LNCaP clone FGC (cell line): ENCODE measurements around the gene SLC9B2.
A peak's percentile ranks its signal among the peaks of the same experiment; 100 is the strongest.

Experiments used
- DNase-seq: peaks from one replicate; pipeline ENCODE4 v3.0.0-alpha.2; 2011; ENCODE audit warnings: low read depth
- H3K4me3 ChIP-seq: 2 replicates; pipeline ENCODE4 v1.5.1; 2011; ENCODE audit warnings: mild to moderate bottlenecking, low read depth, low read length, control low read depth
- TF ChIP-seq, protein P1 (sequence below): IDR thresholded peaks from 2 replicates; pipeline ENCODE4 v1.5.1; 2012; ENCODE audit warnings: mild to moderate bottlenecking; ENCODE audit not compliant: control insufficient read depth, insufficient read depth; ENCODE audit errors: extremely low read depth

SLC9B2 gene

DNA sequence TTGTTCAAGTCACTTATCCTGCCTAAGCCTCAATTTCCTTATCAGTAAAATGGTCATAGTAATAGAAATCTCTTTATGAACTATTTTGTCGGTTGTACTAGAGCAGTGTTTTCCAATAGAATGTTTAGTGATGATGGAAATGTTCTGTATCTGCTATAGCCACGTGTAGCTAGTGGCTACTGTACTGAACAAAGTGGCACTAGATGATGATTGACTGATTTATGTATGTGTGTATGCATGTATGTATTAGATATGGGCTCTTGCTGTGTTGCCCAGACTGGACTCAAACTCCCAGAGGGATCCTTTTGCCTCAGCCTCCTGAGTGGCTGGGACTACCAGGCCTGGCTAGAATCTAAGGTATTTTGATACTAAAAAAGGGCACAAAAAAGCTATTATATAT is 32.4 kb downstream of the SLC9B2 start:
- TF ChIP-seq, protein P1, sequence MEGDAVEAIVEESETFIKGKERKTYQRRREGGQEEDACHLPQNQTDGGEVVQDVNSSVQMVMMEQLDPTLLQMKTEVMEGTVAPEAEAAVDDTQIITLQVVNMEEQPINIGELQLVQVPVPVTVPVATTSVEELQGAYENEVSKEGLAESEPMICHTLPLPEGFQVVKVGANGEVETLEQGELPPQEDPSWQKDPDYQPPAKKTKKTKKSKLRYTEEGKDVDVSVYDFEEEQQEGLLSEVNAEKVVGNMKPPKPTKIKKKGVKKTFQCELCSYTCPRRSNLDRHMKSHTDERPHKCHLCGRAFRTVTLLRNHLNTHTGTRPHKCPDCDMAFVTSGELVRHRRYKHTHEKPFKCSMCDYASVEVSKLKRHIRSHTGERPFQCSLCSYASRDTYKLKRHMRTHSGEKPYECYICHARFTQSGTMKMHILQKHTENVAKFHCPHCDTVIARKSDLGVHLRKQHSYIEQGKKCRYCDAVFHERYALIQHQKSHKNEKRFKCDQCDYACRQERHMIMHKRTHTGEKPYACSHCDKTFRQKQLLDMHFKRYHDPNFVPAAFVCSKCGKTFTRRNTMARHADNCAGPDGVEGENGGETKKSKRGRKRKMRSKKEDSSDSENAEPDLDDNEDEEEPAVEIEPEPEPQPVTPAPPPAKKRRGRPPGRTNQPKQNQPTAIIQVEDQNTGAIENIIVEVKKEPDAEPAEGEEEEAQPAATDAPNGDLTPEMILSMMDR = no peak
- no peak for DNase-seq
- H3K4me3 ChIP-seq = no peak overlapping the region

DNA sequence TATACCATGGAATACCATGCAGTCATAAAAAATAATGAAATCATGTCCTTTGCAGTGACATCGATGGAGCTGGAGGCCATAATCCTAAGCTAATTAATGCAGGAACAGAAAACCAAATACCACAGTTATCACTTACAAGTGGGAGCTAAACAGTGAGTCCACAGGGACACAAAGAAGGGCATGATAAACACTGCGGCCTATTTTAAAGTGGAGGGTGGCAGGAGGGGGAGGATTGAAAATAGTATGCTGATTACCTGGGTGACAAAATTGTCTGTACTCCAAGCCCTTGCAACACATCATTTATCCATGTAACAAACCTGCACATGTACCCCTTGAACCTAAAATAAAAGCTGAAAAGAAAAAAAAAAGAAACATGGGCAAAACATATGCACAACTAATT is 40.4 kb downstream of the SLC9B2 start:
- DNase-seq = no peak
- no peak overlapping the region for H3K4me3 ChIP-seq
- TF ChIP-seq, protein P1 = no peak

DNA sequence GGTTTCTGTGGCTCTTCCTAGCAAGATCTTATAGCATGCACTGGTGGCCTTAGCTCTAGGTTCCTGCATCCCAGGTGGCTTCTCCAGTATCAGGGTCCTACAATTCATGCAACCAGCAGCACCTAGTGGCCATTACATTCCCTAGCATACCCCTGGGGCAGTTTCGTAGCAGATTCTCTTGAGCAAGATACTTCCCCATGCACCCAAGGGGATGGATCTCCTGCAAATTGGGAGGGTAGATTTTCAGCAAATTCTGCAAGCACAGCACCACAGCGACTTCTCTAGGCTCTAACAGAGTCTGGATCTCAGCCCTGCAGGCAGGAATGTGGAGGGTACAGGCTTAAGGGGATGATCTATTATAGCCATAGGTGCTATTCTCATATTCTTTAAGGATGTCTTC is 44.0 kb downstream of the SLC9B2 start:
- DNase-seq = no peak
- no peak overlapping the region for H3K4me3 ChIP-seq
- TF ChIP-seq, protein P1 = peak; percentile 52

DNA sequence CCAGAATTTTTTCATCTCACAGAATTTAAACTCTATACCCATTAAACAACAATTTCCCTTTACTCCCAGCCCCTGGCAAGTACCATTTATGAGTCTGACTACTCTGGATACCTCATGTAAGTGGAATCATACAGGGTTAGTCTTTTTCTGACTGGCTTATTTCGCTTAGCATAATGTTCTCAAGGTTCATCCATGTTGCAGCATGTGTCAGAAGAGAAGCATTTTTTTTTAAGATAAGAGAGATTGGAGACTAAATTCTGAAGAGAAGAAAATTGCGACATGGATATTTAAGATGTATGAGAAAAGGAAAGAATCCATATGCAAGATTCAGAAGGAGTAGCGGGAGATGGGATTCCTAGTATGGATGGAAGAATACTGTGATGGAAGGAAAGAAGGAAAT is 45.8 kb downstream of the SLC9B2 start:
- TF ChIP-seq, protein P1 = no peak
- no peak for DNase-seq
- H3K4me3 ChIP-seq = no peak overlapping the region

DNA sequence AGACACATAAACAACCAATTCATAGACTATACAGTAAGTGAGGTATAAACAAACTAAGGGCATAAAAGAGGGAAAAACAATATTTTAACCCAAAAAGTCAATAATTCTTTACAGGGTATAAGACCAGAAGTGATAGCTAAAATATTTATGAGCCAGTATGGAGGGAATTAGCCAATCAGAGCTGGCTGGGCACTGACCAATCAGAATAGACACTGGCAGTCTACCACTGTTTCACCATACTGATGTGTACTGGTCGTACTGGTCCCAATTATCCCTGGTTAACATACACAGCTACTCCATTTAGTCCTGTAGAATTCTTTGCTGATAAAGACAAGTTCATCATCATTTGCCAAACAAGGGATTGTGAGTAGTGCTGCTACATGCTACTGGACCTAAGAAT is 47.3 kb downstream of the SLC9B2 start:
- H3K4me3 ChIP-seq = no peak overlapping the region
- no peak for DNase-seq
- TF ChIP-seq, protein P1 = no peak

DNA sequence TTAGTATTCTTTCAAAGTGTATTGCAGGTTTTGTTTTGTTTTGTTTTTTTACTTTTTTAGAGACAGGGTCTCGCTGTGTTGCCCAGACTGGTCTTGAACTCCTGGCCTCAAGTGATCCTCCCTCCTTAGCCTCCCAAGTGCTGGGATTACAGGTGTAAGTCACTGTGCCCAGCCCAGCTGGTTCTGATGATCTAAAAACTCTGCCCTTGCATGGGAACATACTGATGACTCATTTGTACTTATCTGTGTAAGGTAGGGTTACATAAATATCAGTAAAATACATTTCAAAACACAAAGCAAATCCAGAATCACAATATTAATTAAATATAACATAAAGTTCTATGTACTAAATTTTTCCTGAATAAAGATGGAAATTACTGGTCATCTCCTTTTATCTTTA is 49.7 kb downstream of the SLC9B2 start:
- TF ChIP-seq, protein P1 = no peak
- no peak overlapping the region for H3K4me3 ChIP-seq
- no peak for DNase-seq

DNA sequence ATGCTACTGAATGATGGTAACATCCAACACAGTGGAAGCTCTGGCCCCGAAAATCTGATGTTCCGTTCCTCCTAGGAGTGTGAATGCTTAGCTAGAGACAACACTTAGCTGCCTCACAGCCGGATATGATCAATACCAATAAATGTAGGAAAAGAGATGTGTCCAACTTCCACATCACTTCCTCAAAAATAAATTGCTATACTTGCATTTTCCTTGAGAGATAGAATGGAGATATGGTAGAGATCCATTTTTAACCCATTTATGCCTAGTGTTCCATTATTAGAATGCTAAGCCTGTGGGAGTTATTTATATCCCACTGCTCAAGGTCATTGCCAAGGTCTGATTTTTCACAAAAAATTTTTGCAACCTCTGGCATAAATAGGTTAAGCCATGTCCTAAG is 51.6 kb downstream of the SLC9B2 start:
- DNase-seq = no peak
- no peak overlapping the region for H3K4me3 ChIP-seq
- TF ChIP-seq, protein P1 = no peak
